HG03354 (cell line): ENCODE data around the gene LACTBL1.
"Not testable (repeated sequence)": the region's sequence is repeated elsewhere in the genome, so short reads cannot be mapped to it uniquely, and the experiment has no call there.

Experiments
- ATAC-seq: cut with Tn5 transposase; IDR thresholded peaks from one replicate; pipeline ENCODE4 v1.9.1; 2021; ENCODE audit warnings: mild to moderate bottlenecking; ENCODE audit not compliant: unreplicated experiment, poor library complexity, severe bottlenecking

The LACTBL1 gene

GRCh38 chr1:22980471-22980790, 7.8 kb upstream of the LACTBL1 start:
- not testable (repeated sequence) for ATAC-seq

GRCh38 chr1:22978299-22978698, 5.6 kb upstream of the LACTBL1 start:
- no peak for ATAC-seq

GRCh38 chr1:22976461-22977243, 4.0 kb upstream of the LACTBL1 start:
- no peak for ATAC-seq

GRCh38 chr1:22976127-22976460, 3.4 kb upstream of the LACTBL1 start:
- ATAC-seq: no peak

- no peak for ATAC-seq
These were observed 3.0 kb upstream of the LACTBL1 start for GRCh38 chr1:22975694-22976093.

GRCh38 chr1:22971611-22972405, 858 bp downstream of the LACTBL1 start:
- no peak for ATAC-seq

- no peak for ATAC-seq
These were observed 1.5 kb downstream of the LACTBL1 start for GRCh38 chr1:22971161-22971560.

GRCh38 chr1:22970096-22970495, 2.6 kb downstream of the LACTBL1 start:
- no peak for ATAC-seq

- no peak for ATAC-seq
These were observed 3.4 kb downstream of the LACTBL1 start for GRCh38 chr1:22969304-22969709.

GRCh38 chr1:22967833-22968232, 4.8 kb downstream of the LACTBL1 start:
- no peak for ATAC-seq

GRCh38 chr1:22966309-22966708, 6.4 kb downstream of the LACTBL1 start:
- no peak for ATAC-seq

- ATAC-seq: no peak
These were observed 9.5 kb downstream of the LACTBL1 start for GRCh38 chr1:22963044-22963677.

GRCh38 chr1:22962558-22962957, 10.1 kb downstream of the LACTBL1 start:
- no peak for ATAC-seq

GRCh38 chr1:22959545-22960360, 12.9 kb downstream of the LACTBL1 start:
- ATAC-seq: no peak

- ATAC-seq: no peak
These were observed 14.1 kb downstream of the LACTBL1 start for GRCh38 chr1:22958556-22958955.

- ATAC-seq: no peak
These were observed 15.6 kb downstream of the LACTBL1 start for GRCh38 chr1:22957066-22957465.

- ATAC-seq: no peak
These were observed 17.5 kb downstream of the LACTBL1 start for GRCh38 chr1:22955146-22955545.

GRCh38 chr1:22953740-22954141, 18.9 kb downstream of the LACTBL1 start:
- no peak for ATAC-seq

- ATAC-seq: no peak
These were observed 19.5 kb downstream of the LACTBL1 start for GRCh38 chr1:22953057-22953739.

- ATAC-seq: no peak
These were observed 20.0 kb downstream of the LACTBL1 start for GRCh38 chr1:22952694-22953056.
